Body of pancreas (tissue), 4 donors: ENCODE data around the gene YY1.

Experiments
- CTCF ChIP-seq, 7 experiments: fragments of 450-650 bp in 4 of 7; fragments of 200-600 bp in 3 of 7; sonication (generic) in 3 of 7; IDR thresholded peaks; one replicate each; pipeline ENCODE4 v1.5.1; 2016 to 2019; ENCODE audit warnings: antibody characterized with exemption in 7 of 7
- POLR2A ChIP-seq, 3 donors: fragments of 450-650 bp; IDR thresholded peaks; one replicate each; pipeline ENCODE4 v1.6.1; 2016; ENCODE audit warnings: antibody characterized with exemption in 3 of 3, mild to moderate bottlenecking in 2 of 3

- TF ChIP-seq POLR2A (IDR thresholded peaks at IDR 0.05) (no peak), CTCF (IDR thresholded peaks at IDR 0.05) (no peak)
These were observed 81.4 kb downstream of the YY1 start for GRCh38 chr14:100320157-100320856.
